Endothelial cell (in vitro differentiated cells): ENCODE results near the gene MKRN2. TPM values are rescaled to one million over a fixed set of nuclear protein-coding genes. Genes with fewer than 3 reads are reported as not detected.

ENCODE experiments used
- DNase-seq: peaks from one replicate; pipeline ENCODE4 v3.0.0; 2021; ENCODE audit warnings: low spot score
- H3K27ac Mint-ChIP-seq: one replicate; pipeline ENCODE4 v1.8.0; 2021; ENCODE audit warnings: mixed read lengths, inconsistent platforms; ENCODE audit not compliant: unreplicated experiment
- H3K27me3 Mint-ChIP-seq: one replicate; pipeline ENCODE4 v1.8.0; 2021; ENCODE audit warnings: mild to moderate bottlenecking, moderate library complexity, mixed read lengths, inconsistent platforms; ENCODE audit not compliant: unreplicated experiment
- H3K36me3 Mint-ChIP-seq: one replicate; pipeline ENCODE4 v1.8.0; 2021; ENCODE audit warnings: mild to moderate bottlenecking, low read depth, mixed read lengths, inconsistent platforms; ENCODE audit not compliant: unreplicated experiment
- H3K4me1 Mint-ChIP-seq: one replicate; pipeline ENCODE4 v1.8.0; 2021; ENCODE audit warnings: mild to moderate bottlenecking, mixed read lengths, inconsistent platforms; ENCODE audit not compliant: unreplicated experiment
- H3K4me3 Mint-ChIP-seq: one replicate; pipeline ENCODE4 v1.8.0; 2021; ENCODE audit warnings: mild to moderate bottlenecking, mixed read lengths, inconsistent platforms; ENCODE audit not compliant: unreplicated experiment
- H3K9me3 Mint-ChIP-seq: one replicate; pipeline ENCODE4 v1.8.0; 2021; ENCODE audit warnings: mixed read lengths, inconsistent platforms; ENCODE audit not compliant: unreplicated experiment
- total RNA-seq: library from RNA; stranded (reverse); fragmentation: NEBNext Ultra II Directional; extraction: Animal tissue kit (Norgen Biotek cat#: 25700); gene quantifications from one replicate; pipeline ENCODE4 v1.2.1, GENCODE V29; 2021; ENCODE audit not compliant: unreplicated experiment
- TF ChIP-seq, protein P1 (sequence below): fragments of 200-600 bp; sonication (generic); IDR thresholded peaks from one replicate; pipeline ENCODE4 v1.5.0; 2021; ENCODE audit warnings: antibody characterized with exemption; ENCODE audit not compliant: unreplicated experiment

Gene MKRN2
- total RNA-seq, 1 donor from 2014 or later = 22.0 TPM

DNA sequence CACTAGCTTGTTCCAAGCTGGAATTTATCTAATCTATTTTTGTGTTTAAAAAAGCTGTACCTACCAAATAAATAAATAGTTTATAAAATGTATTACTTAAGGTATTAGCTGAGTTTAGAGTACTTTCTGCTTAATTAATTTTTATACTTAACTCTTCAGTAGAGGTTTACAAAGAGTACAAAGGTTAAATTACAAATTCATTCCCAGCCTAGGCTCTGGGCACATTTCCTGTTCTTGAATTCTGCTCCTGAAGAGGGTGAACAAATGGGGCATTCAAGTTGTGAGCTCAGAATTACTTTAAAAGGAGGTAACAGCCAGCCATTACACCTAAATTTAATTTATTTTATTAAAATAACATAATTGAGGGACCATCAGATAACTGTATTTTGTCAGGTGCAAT is 26.4 kb downstream of the MKRN2 start:
- H3K9me3 Mint-ChIP-seq = no peaks in the 10 kb centered on the region
- H3K27me3 Mint-ChIP-seq = peaks cover 15% of the 10 kb centered on the region
- DNase-seq = no peak
- no peak overlapping the region for H3K27ac Mint-ChIP-seq
- no peak overlapping the region for H3K4me3 Mint-ChIP-seq
- TF ChIP-seq, protein P1, sequence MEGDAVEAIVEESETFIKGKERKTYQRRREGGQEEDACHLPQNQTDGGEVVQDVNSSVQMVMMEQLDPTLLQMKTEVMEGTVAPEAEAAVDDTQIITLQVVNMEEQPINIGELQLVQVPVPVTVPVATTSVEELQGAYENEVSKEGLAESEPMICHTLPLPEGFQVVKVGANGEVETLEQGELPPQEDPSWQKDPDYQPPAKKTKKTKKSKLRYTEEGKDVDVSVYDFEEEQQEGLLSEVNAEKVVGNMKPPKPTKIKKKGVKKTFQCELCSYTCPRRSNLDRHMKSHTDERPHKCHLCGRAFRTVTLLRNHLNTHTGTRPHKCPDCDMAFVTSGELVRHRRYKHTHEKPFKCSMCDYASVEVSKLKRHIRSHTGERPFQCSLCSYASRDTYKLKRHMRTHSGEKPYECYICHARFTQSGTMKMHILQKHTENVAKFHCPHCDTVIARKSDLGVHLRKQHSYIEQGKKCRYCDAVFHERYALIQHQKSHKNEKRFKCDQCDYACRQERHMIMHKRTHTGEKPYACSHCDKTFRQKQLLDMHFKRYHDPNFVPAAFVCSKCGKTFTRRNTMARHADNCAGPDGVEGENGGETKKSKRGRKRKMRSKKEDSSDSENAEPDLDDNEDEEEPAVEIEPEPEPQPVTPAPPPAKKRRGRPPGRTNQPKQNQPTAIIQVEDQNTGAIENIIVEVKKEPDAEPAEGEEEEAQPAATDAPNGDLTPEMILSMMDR = no peak
- H3K4me1 Mint-ChIP-seq = peaks cover 23% of the 10 kb centered on the region
- H3K36me3 Mint-ChIP-seq = peaks cover 36% of the 10 kb centered on the region

DNA sequence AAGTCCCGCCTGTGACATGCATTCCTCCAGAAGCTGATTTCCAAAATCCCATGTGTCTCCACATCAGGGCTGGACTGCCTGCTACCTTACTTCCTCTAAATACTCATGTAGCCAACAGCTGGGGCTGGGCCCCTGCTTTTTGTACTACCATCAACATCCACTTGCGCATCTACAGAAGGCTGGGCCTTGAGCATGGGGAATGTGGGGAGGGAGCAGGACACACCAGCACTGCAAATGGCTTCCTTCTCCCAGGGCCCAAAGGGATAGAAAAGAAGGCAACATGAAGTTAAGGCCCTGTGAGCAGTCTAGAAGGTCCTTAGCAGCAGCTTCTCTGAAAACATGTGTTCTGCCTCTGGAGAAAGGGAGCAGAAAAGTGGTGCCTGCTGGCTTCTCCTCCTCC is 27.2 kb downstream of the MKRN2 start:
- peaks cover 15% of the 10 kb centered on the region for H3K27me3 Mint-ChIP-seq
- H3K4me3 Mint-ChIP-seq = no peak overlapping the region
- H3K36me3 Mint-ChIP-seq = peaks cover 37% of the 10 kb centered on the region
- H3K27ac Mint-ChIP-seq = no peak overlapping the region
- no peaks in the 10 kb centered on the region for H3K9me3 Mint-ChIP-seq
- no peak for DNase-seq
- peaks cover 23% of the 10 kb centered on the region for H3K4me1 Mint-ChIP-seq
- TF ChIP-seq, protein P1 = no peak

DNA sequence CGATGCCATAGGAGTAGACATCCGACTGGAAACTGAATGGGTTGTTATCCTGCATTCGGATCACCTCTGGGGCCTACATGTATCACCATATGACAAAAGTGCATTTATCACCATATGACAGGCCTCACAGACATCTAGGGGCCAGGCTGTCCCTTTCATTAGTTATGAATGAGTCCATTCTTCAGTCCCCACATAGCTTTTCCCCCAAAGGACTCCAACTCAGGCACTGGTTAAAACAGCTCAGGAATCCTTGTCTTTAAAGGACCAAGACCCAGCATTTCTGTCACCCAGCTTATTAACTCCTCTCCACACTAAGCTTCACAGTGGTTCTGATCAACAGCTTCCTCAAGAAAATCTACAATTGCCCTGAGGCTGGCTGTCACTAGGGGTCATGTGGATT is 28.3 kb downstream of the MKRN2 start:
- Mint-ChIP-seq H3K9me3 (no peaks in the 10 kb centered on the region), H3K27me3 (peaks cover 8% of the 10 kb centered on the region), H3K36me3 (peaks cover 34% of the 10 kb centered on the region), H3K4me3 (no peak overlapping the region), H3K27ac (peak overlapping the region; percentile 45), H3K4me1 (peaks cover 13% of the 10 kb centered on the region)
- TF ChIP-seq, protein P1 = no peak
- no peak for DNase-seq

DNA sequence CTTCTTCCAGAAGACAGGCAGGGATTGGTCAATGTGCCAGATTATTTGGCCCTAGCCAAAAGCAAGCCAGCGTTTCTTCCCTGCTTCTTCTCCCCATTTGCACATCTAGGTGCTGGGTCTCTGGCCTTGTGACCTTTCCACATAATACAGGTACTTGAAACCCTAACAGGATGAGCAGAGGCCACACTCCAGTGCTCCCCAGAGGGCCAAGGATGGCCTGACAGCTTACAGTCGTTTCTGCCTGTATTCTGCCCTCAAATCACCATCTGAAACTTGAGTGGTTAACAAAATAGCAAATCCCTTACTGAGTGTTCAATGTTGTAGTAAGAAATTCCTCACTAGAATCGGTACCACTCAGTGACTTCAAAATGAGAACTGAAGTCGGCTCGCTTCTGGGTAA is 29.1 kb downstream of the MKRN2 start:
- DNase-seq = no peak
- Mint-ChIP-seq H3K9me3 (no peaks in the 10 kb centered on the region), H3K36me3 (peaks cover 36% of the 10 kb centered on the region), H3K4me3 (no peak overlapping the region), H3K27ac (peak overlapping the region; percentile 30), H3K27me3 (peaks cover 13% of the 10 kb centered on the region), H3K4me1 (peaks cover 10% of the 10 kb centered on the region)
- TF ChIP-seq, protein P1 = no peak

DNA sequence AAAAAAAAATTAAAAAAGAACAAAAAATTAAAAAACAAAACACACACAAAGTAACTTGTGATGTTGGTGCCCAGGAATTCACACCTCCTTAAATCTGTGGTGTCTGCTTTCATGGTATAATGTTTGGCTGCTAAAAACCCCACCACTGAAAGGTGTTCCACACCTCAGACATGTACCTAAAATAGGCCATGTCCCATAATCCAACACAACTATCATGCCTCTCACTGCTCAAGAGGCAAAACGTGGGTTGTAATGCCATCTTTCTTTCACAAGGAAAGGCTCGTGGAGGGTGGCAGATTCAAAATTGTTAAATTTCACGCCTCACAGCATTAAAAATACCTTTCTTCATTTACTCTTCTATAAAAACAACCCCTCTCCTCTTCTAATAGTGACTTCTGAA is 29.5 kb downstream of the MKRN2 start:
- peaks cover 8% of the 10 kb centered on the region for H3K4me1 Mint-ChIP-seq
- peaks cover 35% of the 10 kb centered on the region for H3K36me3 Mint-ChIP-seq
- no peak overlapping the region for H3K27ac Mint-ChIP-seq
- H3K9me3 Mint-ChIP-seq = no peaks in the 10 kb centered on the region
- DNase-seq = no peak
- H3K27me3 Mint-ChIP-seq = peaks cover 13% of the 10 kb centered on the region
- H3K4me3 Mint-ChIP-seq = no peak overlapping the region
- TF ChIP-seq, protein P1 = no peak
